Erythroblast (primary cell): Measurements from ENCODE around the gene HGS.

Source experiments
- DNase-seq, 2 experiments: peaks; one replicate each; lab custom pipeline; 2025; lab: John Stamatoyannopoulos, UW
- GATA1 ChIP-seq: IDR thresholded peaks from 2 replicates; pipeline ENCODE4 v1.6.1; 2011; ENCODE audit warnings: low read depth, mild to moderate bottlenecking, control low read depth, low read length, moderate library complexity
- POLR2A ChIP-seq: IDR thresholded peaks from 2 replicates; pipeline ENCODE4 v1.6.1; 2011; ENCODE audit warnings: mild to moderate bottlenecking, low read length

HGS gene

DNA sequence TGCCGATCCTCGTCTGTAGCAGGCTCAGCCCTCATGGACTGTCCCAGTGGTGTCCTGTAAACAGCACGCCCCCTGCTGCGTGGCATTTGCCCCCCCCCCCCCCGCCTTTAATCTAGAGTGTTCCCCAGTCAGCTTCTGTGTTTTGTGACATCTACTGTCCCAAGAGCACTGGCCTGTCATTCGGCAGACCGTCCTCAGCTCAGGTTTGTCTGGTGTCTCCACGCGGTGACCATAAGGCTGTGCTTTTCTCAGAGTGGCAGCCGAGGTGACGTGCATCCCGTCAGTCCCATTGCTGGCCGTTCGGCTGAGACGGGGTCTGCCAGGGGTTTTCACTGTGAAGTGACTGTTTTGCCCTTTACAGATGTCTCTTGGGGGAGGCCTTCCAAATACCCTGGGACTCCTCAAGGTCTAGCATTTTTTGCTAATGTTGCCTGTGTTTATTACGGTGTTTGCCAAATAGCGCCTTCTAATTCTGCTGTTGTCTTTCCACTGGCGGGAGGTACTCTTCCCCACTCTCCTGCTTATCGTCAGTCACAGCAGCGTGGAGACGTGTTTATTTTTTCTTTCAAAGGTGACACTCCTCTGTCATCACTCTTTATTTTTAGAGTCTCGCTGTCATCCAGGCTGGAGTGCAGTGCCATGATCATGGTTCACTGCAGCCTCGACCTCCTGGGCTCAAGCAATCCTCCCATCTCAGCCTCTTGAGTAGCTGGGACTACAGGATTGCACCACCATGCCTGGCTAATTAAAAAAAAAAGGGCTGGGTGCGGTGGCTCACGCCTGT is 13.6 kb downstream of the HGS start:
- DNase-seq: no peak
- no peak for TF ChIP-seq POLR2A
- no peak for TF ChIP-seq GATA1

DNA sequence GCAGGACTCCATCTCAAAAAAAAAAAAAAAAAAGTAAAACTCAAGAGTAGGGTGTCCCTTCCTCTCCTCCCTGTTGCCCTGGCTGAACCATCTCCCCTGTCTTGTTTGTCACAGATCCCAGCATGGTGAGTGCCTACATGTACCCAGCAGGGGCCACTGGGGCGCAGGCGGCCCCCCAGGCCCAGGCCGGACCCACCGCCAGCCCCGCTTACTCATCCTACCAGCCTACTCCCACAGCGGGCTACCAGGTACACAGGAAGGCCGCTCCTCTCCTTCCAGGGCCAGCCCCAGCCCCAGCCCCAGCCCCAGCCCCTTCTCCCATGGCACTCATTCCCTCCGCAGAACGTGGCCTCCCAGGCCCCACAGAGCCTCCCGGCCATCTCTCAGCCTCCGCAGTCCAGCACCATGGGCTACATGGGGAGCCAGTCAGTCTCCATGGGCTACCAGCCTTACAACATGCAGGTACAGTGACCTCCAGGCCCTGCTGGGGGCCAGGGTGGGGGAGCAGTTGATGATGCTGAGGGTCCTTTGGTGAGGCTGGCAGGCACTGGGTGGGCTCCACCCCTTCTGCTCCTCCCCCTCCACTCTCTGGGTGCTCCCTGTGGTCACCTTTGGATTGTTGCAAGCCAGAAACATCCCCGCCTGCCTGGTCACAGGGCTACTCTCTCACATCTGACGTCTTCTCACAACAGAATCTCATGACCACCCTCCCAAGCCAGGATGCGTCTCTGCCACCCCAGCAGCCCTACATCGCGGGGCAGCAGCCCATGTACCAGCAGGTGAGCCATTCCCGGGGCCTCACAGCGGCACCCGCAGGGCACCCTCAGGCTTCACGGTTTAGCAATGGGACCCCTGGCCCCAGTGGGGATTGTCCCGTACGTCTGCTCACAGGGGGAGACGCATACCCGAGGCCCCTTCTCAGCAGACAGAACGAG is 16.8 kb downstream of the HGS start:
- no peak for DNase-seq

DNA sequence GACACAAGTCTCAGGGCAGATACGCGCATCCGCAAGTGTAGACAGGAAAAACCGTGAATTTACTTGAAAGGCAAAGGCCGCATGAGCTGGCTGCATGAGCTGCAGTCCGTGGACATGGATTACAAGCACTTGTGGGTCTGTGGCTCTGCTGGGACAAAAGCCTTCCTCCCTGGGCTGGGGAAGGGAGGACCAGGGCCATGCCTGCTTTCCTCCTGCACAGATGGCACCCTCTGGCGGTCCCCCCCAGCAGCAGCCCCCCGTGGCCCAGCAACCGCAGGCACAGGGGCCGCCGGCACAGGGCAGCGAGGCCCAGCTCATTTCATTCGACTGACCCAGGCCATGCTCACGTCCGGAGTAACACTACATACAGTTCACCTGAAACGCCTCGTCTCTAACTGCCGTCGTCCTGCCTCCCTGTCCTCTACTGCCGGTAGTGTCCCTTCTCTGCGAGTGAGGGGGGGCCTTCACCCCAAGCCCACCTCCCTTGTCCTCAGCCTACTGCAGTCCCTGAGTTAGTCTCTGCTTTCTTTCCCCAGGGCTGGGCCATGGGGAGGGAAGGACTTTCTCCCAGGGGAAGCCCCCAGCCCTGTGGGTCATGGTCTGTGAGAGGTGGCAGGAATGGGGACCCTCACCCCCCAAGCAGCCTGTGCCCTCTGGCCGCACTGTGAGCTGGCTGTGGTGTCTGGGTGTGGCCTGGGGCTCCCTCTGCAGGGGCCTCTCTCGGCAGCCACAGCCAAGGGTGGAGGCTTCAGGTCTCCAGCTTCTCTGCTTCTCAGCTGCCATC is 17.7 kb downstream of the HGS start:
- TF ChIP-seq POLR2A (no peak), GATA1 (no peak)
- DNase-seq: peak; percentile 72 to 73

More for the DNA sequence above, 16.8 kb downstream of the HGS start:
- TF ChIP-seq POLR2A (no peak), GATA1 (no peak)

DNA sequence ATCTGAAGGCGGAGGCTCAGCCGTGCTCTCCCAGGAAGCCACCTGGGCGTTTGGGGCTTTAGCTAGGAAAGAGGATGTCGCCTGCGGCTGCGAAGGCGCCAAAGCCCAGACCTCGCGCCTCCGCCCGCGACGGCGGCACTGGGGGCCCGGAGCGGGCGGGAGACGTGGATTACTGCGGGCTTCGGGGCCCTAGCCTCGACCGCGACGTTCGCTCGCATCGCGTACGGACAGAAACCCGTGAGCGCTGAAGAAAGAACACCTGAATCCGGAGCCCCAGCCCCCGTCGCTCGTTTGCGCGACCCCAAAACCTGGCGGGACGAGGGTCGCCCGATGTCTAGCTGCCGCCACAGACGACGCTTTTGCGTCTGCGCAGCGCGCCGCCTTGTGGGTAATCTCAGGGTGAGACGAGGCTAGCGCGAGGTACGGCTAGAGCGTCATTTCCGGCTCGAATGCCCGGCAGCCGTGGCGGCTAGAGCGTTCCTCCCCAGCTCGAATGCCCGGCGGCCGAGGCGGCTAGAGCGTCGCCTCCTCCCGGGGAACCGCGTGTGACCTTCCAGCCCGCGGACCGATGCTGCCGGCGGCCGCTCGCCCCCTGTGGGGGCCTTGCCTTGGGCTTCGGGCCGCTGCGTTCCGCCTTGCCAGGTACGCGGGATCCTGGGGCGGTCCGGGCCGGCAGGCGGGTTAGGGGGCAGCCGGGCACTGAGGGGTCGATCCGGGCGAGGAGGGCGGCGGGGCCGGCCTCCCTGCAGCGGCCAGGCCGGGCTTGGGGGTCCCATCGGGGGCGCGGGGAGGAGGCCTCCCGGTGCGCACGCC is 19.3 kb downstream of the HGS start, which contains the start of gene MRPL12:
MRPL12 (plus strand) TSS at position 434 of the 813 bp plus-strand sequence; CDS start at position 569, 135 bp downstream.
- DNase-seq: peak; percentile 94 to 95
- TF ChIP-seq GATA1 (no peak), POLR2A (peak; percentile 93)

DNA sequence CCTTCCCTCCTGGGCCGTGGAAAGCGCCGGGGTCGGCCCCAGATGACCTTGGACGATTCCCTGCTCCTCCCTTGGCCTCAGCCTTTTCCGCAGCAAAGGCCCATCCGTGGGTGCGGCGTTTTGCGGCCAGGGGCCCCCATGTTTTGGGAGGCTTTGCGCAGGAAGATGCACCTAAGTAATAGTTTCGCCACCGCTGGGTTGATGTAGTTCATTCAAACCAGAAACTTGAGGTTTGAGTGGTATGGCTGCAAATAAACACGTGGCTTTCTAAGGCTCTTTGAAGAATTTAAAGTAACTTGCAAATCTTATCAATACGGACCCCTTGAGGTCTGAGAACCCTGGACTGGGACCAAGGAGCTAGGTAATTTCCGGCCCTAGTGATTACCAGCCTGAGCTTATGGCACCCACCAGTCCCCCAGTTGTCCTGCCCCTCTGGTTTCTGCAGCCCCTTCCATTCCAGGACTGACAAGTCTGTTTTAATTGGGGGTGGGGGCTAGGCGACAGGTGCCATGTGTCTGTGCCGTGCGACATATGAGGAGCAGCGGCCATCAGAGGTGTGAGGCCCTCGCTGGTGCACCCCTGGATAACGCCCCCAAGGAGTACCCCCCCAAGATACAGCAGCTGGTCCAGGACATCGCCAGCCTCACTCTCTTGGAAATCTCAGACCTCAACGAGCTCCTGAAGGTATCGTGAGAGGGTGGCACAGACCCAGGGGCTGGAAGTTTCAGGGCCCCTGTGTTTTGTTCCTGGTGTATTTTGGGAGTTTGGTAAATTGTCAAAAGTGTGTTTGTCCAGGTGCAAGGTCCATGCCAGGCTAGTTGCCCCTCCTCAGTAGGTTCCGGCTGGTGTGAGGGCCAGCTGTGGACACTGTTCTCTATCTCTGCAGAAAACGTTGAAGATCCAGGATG is 20.2 kb downstream of the HGS start:
- no peak for TF ChIP-seq GATA1
- no peak for TF ChIP-seq POLR2A
- DNase-seq: peak; percentile 60 to 63

DNA sequence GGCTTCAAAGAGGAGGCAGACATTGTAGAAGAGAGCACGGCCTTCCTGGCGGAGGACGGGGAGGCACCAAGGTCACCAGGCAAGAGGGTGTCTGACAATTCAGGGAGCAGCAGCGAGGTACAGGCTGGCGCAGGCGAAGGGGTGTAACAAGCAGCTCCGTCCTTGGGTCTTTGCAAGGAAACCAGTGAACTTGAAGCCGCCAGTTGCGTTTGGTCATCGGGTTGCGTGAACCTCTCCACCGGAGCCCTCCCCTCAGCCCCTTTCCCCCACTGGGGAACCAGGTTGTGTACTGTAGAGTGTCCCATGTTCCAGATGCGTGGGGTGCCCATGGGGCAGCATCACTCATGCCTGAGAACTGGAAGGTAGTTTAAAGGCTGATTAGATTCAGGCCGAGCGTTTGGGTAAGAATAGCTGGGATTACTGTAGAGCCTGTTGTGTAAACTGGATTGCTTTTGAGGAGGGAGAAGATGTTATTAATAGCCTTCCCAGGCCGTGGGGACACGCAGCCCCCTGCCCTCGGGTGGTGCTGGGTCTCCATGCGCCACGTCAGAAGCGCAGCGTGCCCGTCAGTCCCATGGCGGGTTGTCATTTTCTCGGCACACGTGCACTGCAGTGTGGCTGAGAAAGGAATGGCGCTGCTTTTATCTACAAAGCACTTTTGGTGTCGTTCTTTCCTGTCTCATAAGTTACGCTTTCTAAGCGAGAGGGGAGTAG is 21.9 kb downstream of the HGS start:
- TF ChIP-seq GATA1 (no peak), POLR2A (no peak)
- no peak for DNase-seq

DNA sequence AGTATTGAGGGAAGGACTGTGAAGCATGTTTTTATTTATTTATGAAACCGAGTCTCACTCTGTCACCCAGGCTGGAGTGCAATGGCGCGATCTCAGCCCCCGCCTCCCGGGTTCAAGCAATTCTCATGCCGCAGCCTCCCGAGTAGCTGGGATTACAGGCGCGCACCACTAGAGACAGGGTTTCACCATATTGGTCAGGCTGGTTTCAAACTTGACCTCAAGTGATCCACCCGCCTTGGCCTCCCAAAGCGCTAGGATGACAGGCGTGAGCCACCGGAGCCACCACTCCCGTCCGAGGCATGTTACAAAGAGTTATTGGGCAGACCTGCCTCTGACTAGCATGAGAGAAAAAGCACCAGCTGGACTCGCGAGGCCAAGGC is 22.4 kb downstream of the HGS start:
- TF ChIP-seq GATA1 (no peak), POLR2A (no peak)
- DNase-seq: no peak

DNA sequence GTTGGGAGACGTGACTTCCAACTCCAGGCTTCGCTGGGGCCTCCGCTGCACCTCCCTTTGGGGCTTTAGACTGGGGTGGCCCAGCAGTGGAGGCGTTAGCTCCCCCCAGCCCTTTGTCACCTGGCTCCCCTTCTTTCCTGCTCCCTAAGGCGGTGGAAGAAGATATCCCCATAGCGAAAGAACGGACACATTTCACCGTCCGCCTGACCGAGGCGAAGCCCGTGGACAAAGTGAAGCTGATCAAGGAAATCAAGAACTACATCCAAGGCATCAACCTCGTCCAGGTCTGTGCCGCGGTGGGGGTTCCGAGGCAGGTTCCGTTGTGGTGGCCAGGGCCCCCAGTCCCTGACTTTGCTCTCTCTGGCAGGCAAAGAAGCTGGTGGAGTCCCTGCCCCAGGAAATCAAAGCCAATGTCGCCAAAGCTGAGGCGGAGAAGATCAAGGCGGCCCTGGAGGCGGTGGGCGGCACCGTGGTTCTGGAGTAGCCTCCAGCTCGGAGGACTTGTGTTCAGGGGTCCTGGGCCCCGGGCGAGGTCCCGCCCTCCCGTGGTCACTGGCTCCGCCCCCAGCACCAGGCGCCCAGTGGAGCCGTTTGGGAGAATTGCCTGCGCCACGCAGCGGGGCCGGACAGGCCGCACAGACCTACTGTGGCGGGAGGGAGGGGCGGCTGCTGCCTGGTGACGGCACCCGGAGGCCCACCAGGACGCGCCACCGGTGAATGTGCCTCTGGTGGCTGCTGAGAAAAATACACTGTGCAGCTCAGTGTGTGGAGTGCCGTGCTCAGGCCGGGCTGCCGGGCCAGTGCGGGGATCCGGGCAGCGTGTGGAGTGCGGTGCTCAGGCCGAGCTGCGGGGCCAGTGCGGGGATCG is 23.2 kb downstream of the HGS start:
- no peak for DNase-seq
- TF ChIP-seq GATA1: no peak
- no peak for TF ChIP-seq POLR2A

DNA sequence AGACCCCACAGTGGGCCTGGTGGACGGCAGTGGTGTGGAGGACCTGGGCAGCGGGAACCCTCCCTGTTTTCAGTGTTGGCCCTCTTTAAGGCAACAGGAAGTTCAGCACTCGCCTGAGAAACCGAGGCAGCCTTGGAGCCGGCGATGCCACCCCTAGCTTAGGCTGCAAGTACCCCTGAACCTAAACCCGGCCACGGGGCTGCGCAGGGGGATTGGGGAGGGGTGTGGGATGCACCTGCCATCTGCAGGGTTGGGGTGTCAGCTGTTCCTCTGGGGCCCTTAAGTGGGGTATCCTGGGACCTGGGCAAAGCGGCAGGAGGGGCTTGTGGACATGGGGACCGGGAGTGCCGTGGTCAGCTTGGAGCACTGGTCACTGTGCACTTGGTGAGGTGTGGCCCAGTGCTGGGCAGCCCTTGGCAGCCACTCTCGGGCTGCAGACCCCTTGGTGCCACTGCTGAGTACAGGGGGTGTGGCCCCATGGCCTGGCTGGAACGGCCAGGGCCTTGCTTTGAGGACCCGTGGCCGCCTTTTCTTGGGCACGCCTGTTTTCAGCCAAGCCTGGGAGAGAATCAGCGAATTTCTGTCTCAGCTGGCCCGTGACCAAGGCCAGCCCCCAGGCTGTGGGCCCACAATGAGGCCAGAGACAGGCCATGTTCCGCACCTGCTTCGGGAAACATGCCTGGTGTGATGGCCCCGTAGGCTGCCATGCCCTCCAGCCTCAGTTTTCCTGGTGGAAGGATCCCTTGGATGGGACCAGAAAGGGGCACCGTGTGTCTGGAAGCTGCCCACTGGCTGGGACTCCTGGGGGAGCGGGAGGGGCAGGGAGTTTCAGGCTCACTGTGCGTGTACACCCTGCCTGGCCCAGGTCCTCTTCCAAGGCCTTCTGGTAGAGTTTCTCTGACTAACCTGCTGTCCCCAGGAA is 24.2 kb downstream of the HGS start:
- no peak for TF ChIP-seq GATA1
- DNase-seq: no peak

DNA sequence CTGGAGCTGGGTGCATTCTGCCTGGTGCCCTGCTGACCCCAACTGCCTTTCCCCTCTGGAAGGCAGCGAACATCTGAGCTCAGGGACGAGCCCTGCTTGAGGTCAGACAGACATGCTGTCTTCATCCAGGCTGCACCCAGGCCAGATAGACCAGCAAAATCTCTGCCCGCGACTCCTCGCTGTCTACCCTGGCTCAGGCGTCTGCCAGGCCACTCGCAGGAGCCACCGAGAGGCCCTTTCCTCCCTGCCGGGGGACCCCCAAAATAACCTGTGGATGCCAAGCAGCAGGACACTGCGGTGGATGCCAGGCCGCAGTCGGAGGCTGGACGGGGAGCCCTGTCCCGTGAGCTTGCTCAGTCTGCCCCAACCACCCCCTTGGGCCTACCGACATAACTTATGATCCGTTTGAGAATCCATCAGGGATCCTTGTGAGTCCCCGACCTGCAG is 25.0 kb downstream of the HGS start:
- no peak for TF ChIP-seq GATA1

More for the DNA sequence above, 25.0 kb downstream of the HGS start:
- no peak for DNase-seq
